Adipose tissue (tissue), 3 donors: ENCODE results near the gene PODN. TPM values are rescaled to one million over a fixed set of nuclear protein-coding genes. Genes with fewer than 3 reads are reported as not detected.

ENCODE experiments used
- H3K27ac ChIP-seq: one replicate; pipeline ENCODE4 v1.5.1; 2013; ENCODE audit warnings: low read depth, low read length
- WGBS, 3 donors: extraction: QIAGEN DNeasy Blood & Tissue Kit; methylation state at CpG; one replicate each; pipeline ENCODE4 v1.1.7; 2013; 5-methylcytosine and 5-hydroxymethylcytosine counted together
- polyA plus RNA-seq, 3 donors: library from polyadenylated mRNA; stranded (reverse); fragments of 200-250 nt; gene quantifications; one replicate each; pipeline ENCODE4 v1.2.3, GENCODE V29; 2013
- donor health status: healthy with polysubstance abuse.
- donor health status: Bipolar disorder and iron deficiency.
- donor health status: healthy.

The PODN gene
- polyA plus RNA-seq, 3 donors = 10.3 to 209 (median 95.1) TPM

DNA sequence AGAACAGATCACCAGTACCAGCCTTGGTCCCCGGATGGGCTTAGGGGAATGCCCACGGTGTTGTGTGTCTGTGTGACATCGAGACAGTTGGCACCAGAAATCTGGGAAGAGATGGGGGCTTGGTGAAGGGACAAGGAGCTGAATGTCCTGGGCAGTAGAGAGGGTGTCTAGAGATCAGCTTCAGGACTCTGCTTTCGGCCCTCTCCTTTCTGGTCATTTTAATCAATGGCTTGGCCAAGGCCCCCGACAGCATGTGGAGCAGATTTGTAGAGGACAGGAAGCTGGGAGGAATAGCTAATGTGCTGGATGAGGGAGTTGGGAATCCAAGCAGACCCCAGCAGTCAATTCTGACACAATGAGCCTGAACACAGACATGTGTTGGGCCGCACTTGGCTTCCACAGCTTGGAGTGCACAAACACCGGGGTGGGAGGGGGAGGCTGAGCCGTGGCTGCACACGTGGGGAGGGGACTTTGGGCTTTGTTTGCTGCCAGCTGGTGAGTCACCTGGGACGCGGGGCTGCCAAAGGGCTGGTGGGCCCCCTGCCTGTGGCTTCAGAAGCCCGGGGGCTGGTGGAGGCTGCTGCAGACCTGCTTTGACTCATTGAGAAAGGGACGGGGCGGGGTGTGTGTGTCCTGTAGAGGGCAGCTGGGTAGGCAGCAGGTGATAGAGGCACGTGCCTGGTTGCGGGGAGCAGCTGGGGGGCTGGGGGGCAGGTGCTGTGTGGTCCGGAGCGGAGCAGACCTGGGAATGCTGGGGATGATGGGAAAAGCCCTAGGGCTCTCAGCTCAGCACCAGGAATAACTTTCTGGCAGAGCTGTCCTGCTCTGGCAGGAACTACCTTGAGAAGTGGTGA, 59.5 kb downstream of the PODN start:
- 48 to 56% (median 55%) methylated on average over 17 to 18 of the region's 18 CpGs for WGBS, 3 donors
- H3K27ac ChIP-seq = no peak overlapping the region

DNA sequence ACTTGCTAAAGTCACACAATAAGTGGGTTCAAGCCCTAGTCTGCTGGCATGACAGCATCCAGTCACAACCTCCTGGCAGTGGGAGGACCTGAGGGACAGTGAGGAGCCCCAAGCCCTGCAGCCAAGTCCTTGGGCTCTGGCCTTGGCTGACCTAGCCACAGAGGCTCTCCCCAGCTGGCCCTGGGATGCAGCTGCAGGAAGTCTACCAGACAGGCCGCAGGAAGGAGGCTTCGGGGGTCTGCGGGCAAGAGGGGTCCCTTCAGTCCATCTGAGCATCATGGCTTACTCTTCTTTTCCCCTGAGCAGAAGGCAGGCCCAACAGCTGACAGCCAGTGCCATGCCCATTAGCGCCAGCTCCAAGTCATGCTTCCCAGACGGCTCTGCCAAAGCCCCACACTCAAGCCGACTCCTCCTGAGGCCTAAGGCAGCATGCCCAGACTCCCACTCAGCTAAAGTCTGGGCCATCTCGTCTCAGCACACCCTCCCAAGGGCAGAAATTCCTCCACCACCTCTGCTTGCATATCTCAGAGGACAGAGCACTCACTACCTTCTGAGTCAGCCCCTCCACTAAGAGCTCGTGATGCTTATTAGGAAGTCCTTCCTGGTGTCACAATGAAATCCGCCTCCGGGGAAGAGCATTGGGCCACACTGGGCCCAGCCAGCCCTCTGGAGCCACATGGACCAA, 60.3 kb downstream of the PODN start:
- WGBS, 3 donors = 45 to 80% (median 60%) methylated on average over 10 of the region's 10 CpGs
- no peak overlapping the region for H3K27ac ChIP-seq

DNA sequence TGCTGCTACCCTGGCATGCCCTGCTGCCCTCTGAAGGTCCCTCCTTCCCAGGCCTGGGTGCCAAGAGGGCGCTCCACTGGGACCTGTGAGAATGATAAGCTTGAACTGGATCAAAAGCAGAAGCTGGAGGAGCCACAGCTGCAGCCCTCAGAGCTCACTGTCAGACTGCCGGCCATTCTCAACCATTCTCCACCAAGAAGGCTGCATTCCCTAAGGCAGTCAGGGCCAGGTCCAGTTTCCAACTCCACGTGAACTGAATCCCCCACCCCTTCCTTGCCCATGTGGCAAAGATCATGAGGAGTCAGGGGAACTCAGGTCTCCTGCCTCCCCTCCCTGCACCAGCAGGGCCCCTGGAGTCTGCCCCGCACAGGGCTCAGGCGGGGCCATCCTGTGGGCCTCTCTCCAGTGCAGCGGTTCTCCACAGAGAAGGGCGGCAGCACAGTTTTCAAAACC, 61.0 kb downstream of the PODN start:
- no peak overlapping the region for H3K27ac ChIP-seq
- WGBS, 3 donors = 65 to 76% (median 72%) methylated on average over 7 of the region's 7 CpGs

DNA sequence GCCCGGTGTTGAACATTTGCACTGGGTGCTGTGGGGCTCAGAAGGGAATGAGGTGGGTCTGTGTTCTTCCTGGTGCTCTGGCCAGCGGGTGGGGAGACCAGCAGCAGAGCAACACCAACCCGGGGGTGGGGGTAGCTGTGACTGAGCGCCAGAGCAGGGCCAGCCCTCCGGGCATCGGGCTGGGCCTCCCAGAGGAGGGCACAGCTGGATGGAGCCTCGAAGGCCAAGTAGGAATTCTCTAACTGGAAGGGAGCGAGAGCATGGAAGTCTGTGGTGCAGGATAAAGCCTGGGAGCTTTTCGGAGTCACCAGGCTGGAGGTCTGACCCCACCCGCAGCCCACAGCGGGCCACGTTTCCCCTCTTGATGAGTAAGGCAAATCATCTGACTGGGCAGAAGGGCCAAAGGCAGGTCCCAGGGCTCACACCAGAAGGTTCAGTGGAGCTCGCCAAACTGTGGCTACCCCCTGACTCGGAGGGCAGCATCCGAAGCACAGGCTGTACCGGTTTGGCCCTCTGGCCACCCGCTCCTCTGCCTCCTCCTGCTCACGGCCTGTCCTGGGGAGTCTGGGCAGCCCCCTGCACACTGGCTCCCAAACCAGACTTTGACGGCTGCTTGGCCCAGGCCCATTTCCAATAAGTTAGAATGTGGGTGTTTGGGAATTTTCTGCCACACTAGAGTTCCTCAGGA, 61.6 kb downstream of the PODN start:
- H3K27ac ChIP-seq = no peak overlapping the region
- WGBS, 3 donors = 50 to 73% (median 55%) methylated on average over 19 of the region's 19 CpGs

DNA sequence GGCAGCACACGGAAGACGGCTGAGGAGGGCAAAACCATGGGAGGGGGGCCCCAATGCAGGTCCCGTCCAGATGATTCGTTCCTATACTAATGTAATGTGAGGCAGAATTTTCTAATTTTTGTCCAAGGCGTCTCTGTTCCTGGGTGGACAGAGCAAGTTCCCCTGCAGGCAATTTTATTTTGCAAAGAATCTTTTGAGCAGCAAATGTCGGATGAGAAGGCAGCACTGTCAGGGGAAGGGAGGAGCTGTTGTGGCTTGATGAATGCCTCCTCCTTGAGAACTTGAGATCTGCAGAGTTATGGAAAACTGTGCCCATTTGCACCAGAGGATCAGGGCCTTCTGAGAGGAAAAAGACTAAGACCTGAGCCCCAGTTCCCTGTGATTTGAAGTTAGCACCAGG, 63.1 kb downstream of the PODN start:
- WGBS, 3 donors = 66 to 83% (median 82%) methylated on average over 6 of the region's 6 CpGs
- no peak overlapping the region for H3K27ac ChIP-seq

DNA sequence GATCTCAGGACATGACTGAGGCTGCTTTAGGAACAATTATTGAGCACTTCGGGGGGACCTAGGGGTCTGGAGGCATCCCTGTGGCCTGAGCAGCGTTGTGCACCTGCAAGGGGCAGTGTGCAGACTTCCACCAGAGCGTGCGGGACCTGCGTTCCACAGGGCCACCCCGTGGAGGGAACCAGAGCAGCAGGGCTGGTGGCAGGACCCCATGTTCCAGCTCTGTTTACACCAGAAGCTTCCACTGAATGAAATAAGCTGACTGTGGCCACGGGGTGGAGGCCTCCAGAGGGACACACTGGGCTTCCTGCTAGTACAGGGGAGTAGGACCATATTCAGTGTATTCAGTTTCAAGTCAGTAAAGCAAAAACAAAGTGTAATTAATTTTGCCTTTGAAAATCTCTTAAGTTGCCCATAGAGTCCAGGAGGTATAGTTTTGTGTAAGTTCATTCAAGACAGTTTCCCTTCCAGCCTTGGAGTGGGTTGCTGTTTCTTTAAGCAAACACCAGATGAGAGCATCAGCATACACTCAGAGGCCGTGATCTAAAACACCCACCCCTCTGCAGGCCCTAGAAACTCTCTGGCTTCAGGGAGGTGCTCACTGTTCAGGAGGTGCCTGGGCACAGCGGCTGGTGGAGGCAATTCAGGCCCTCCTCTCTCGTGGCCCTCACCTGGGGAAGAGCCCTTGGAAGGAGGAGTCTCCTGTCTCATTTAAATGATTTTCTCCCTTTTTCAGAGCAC, 63.8 kb downstream of the PODN start:
- H3K27ac ChIP-seq = no peak overlapping the region

DNA sequence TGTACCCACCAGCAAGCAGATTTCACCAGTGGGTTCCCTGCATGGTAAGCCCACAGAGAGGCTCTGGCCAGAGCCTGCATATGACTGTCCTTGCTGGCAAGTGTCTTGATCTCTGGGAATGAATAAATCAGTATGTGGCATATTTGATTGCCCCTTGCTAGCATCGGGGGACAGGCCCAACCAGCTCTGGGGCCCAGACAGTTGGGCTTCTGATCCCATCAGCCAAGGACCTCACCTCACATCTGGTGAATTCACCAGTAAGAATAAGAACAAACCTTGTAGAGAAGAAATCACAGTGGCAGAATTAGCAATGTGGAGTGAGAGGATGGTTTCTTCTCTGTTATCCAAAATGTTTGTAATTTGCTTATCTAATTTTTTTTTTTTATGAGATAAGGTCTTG, 64.5 kb downstream of the PODN start:
- WGBS, 3 donors = 78 to 84% (median 78%) methylated on average over 1 of the region's 1 CpG
- no peak overlapping the region for H3K27ac ChIP-seq

More for the DNA sequence above, 63.8 kb downstream of the PODN start:
- 72 to 84% (median 77%) methylated on average over 10 of the region's 10 CpGs for WGBS, 3 donors

DNA sequence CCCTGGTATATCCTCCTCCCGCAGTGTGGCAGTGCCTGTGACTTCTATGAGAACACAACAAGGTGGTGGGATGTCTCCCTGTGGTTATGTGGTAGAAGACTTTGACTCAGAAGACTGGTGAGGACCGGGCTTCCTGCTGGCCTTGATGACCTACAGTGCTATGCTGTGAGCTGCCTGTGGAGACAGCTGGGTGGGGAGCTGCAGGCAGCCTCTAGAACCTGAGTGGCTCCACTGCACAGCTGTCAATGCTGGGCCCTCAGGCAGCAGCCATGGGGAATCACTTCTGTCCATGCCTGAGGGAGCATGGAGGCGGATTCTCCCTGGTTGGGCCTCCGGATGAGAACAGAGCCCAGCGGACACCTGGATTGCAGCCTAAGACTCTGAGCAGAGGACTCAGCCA, 65.5 kb downstream of the PODN start:
- H3K27ac ChIP-seq = no peak overlapping the region
- 84 to 91% (median 88%) methylated on average over 5 of the region's 5 CpGs for WGBS, 3 donors

DNA sequence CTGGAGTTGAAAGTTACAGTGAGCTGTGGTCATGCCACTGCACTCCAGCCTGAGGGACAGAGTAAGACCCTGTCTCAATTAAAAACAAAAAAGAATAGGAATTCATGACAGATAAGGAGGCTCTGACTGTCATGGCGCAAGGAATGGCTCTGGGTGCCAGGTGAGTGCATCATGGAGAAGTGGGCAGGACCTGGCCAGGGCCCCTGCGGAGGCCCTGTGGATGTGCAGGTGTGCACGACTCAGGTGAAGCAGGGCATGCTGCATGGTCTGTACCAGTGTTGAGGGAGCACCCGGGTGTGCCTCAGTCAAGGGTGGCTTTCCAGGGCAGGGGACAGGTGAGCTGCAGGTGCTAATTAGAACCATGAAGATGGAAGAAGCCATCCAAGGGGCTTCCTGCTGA, 66.4 kb downstream of the PODN start:
- WGBS, 3 donors = 86 to 99% (median 91%) methylated on average over 4 of the region's 4 CpGs

DNA sequence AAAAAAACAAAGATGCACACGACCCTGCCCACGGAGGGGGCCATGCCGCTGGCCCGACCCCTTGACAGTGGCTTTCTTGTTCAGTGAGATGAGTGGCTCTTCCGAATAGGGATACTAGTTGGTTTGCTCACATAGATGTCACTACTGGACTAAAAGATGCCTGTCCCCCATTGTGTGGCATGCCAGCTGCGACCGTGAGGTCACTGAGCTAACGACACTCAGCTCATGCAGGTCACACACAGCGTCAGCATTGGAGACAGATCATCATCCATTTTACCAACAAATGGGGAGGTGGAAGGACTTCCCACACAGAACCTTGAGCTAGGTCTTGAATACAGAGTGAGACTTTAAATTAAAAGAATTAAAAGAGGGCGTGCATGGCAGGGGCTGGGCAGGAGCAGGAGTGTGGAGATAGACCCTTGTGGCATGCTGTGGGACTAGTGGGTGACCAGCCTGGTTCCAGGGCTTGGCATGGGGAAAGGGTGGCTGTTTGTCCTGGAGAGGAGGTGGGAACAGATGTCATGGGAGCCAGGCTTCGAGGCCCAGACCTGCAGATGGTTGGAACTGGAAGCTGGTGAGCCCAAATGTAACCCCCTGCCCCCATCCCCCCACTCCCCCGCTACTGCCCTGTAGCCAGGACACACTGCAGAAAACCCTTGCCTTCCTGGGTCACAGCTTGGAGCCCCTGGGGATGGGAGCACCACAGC, 68.0 kb downstream of the PODN start:
- 84 to 85% (median 84%) methylated on average over 12 of the region's 12 CpGs for WGBS, 3 donors

More for the DNA sequence above, 66.4 kb downstream of the PODN start:
- H3K27ac ChIP-seq = no peak overlapping the region

DNA sequence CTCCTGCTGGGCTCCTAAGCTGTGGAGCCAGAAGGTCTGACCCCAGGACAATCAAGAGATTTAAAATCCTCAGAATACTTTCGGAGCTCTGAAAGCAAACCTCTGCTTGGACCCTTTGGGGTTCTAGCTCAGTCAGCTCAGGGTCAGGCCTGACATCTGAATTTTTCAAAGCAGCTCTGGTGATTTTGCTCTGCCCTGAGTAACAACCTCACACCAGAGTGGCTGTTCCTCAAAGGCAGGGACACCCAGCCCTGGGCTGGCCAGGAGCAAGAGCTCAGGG, 68.5 kb downstream of the PODN start:
- 60 to 100% (median 79%) methylated on average over 1 of the region's 1 CpG for WGBS, 3 donors
- H3K27ac ChIP-seq = no peak overlapping the region

More for the DNA sequence above, 68.0 kb downstream of the PODN start:
- H3K27ac ChIP-seq = no peak overlapping the region

DNA sequence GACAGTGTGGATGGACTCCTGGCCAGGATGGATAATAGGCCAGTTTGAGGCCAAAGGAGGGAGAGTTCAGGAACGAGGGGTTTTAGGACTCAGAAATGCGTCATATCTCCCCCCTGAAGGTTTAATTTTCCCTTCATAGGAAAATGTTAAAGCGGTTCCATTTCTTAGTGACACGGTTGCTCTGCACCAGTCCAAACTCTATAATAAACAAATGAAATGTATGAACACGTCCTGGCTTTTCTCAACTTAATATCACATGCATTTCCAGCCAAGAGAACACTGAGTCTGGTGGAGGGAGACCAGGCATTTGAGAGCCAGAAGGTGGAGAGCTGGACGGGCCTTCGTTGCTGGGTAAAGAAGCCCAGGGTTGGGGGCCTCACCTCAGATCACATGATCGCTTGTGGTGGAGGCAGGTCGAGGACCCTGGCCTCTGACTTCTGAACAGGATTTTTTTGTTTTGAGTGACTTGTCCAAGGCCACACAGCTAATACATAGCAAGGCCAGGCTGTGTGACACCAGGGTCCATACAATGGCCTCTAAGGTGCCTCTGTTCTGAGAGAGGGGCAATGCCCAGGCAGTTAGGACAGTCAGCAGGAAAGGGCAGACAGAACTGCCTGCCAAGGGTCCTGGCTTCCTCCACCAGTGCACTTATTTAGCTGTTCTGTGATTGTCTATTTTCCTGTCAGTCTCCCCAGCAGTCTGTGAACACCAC, 69.0 kb downstream of the PODN start:
- no peak overlapping the region for H3K27ac ChIP-seq
- WGBS, 3 donors = 67 to 84% (median 77%) methylated on average over 9 of the region's 9 CpGs

DNA sequence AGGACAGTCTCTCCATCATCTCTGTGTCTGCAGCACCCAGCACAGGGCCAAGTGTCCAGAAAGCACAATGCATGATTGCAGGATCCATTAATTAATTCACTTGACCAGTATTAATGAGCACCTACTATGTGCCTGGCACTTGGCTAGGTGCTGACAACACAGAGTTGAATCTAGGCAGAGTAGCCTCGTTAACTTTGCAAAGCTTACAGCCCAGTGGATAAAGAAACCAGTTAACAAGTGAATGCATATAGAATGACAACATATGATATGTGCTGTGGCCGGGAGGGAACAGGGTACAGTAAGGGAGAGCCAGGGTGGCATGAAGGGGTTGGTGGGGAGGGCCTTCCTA, 69.6 kb downstream of the PODN start:
- H3K27ac ChIP-seq = no peak overlapping the region
- 91 to 96% (median 93%) methylated on average over 2 of the region's 2 CpGs for whole genome bisulfite sequencing, 3 donors

DNA sequence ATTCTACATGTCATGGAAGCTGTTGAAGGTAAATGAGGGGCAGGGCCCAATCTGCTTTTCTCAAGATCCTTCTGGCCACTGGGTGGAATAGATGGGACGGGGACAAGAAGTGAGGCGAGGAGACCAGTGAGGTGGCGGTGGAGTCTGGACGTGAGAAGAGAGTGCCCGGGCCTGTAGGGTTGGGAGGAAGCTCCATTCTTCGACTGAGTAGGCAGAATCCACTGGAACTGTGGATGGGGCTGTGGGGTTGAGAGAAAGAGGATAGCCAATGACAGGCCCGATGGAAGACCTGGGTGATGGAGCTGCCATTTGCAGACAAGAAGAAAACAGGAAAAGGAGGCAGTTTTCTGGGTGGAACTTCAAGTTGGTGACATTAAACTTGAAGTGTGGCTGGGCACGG, 70.2 kb downstream of the PODN start:
- 84 to 90% (median 86%) methylated on average over 8 of the region's 8 CpGs for WGBS, 3 donors
- H3K27ac ChIP-seq = no peak overlapping the region

DNA sequence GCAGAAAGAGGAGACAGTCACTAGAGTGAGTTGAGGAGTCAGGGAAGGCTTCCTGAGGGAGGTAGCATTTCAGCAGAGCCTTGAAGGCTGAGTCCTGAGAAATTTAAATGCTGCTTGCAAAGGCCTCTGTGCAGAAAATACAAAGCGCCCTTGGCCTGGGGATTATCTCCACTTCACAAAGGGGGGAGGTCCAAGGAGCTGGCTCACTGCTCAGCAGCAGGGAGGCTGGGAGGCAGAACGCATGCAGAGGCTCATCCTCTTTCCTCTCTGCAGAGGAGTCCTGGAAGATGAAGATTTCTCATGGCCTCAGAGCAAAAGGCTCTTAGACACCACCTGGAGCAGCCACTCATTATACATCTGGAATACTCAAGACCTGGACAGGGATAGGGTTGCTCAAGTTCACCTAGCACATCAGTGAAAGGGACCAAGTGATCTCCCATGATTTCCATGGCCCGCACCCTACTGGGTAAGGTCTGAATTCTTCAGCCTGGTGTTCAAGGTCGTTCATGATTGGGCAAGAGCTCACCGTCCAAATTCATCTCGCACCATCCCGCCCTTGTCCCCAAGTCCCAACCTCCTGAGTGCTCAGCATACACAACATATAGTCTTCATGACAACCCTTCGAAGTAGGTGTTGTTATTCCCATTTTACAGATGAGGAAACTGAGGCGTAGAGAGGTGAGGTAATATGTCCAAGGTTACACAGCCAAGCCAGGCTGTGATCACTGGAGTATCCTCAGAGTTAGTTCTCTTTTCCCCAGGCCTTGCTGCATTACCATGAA, 71.4 kb downstream of the PODN start:
- WGBS, 3 donors = 84 to 86% (median 84%) methylated on average over 9 of the region's 9 CpGs

DNA sequence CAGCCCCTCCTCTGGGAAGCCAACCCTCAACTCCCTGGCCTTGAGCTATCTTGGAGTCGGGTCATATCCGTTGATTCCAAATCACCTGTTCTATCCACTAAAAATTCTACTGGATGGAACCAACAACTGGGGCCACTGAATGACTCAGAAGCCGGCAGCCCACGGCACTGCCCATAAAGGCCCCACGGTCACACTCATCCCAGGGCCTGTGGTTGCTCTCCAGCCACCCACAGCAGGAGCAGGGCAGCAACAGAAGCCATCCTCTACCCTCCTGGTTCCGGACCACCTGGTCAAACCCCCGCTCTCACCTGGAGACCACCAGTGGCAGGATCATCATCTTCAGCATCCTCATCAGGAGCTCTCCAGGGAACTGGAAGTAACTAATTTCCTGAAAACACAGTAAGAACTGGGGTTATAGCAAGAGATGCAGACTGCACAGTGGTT, 72.1 kb downstream of the PODN start:
- H3K27ac ChIP-seq = no peak overlapping the region
- WGBS, 3 donors = 84 to 97% (median 96%) methylated on average over 7 of the region's 7 CpGs

More for the DNA sequence above, 71.4 kb downstream of the PODN start:
- no peak overlapping the region for H3K27ac ChIP-seq
